GM21717 (cell line): ENCODE measurements around the gene AGAP1.

Experiments
- ATAC-seq: cut with Tn5 transposase; IDR thresholded peaks from one replicate; pipeline ENCODE4 v1.9.1; 2021; ENCODE audit warnings: mild to moderate bottlenecking, moderate library complexity; ENCODE audit not compliant: unreplicated experiment

Gene AGAP1

DNA sequence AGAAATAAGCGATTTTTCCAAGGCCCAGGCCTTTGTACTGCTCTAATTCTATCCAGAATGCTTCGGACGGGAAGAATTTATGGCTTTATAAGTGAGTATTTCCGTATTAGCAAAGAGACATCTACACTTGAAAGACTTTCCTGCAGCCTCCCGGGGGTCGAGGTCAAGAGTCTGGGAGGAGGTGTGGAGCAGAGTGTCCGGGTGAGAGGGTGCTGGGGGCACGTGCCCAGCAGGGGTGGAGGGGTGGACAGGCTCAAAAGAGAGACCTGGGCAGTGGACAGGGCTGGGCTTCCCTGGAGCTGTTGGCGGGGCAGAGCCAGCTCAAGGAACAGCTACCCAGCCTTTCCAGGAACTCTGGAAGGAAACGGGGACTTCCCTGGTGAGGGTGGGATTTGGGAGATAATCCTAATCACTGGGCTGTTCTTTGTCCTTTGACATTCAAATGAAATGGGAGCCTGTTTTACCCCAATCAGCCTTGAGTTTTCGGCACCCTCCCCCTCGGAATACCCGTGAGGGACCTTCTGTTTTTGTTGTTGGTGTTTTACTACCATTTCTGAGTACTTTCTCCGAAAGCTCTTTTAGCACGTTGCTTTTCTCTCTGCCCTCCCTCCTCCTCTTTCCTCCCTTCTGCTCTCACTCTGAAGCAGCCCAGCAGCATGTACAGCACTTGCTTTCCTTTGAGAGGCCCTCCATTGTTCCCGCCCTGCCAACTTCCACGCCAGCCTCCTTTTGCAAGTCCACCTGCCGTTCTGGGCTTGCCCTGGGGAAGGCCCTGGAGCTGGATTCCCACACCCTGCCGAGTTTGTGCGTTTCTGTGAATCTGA is 164.7 kb downstream of the AGAP1 start:
- no peak for ATAC-seq

DNA sequence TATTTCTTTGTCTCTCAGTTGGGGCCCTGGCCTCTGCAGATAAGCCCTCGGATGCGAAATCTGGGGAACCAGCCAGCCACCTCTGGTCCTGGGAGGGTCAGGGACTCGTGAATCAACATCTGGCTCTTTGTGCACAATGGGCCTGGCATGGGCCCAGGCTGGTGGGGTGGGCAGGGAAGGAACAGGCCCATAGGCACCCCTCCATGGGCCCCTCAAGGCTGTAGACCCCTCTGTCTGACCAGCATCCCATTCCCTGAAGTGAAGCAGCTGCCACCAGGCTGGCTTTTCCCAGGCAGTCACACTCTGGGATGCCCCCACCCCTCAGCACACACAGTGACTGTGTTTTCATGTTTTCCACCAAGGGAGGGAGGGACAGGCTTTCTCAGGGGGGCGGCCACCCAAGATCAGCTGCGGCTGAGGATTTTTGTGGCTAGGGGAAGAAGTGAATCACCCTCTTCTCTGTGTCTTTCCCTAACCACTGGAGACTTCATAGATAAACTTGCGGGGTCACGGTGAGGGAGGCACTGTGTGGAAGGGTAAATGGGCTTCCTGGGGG is 166.0 kb downstream of the AGAP1 start:
- no peak for ATAC-seq

DNA sequence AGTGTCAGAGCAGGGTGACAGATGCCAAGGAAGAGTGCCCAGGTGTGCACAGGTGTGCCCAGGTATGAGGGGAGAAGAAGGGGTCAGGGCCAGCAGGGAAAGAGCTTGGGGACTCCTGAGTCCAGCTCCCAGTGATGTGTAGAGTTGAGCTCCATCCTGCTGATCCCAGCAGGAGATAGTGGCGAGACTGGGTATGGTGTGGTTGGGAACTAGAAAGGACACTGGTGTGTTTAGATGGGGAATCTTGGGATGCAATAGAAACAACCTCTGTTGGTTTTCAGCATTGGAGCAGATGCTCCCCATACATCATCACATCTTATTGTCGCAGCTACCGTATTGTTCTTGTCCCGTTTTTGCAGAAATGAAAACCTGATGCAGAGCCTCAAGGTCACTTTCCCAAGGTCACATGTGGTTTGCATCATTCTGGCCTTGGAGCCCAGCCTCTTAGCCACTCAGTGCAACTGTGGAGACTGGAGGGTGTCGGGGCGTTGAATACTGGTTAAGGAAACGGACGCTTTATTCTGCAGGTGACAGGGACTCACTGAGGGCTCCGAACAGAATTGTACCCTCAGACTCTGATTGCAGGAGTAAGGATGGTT is 166.7 kb downstream of the AGAP1 start:
- ATAC-seq = no peak

DNA sequence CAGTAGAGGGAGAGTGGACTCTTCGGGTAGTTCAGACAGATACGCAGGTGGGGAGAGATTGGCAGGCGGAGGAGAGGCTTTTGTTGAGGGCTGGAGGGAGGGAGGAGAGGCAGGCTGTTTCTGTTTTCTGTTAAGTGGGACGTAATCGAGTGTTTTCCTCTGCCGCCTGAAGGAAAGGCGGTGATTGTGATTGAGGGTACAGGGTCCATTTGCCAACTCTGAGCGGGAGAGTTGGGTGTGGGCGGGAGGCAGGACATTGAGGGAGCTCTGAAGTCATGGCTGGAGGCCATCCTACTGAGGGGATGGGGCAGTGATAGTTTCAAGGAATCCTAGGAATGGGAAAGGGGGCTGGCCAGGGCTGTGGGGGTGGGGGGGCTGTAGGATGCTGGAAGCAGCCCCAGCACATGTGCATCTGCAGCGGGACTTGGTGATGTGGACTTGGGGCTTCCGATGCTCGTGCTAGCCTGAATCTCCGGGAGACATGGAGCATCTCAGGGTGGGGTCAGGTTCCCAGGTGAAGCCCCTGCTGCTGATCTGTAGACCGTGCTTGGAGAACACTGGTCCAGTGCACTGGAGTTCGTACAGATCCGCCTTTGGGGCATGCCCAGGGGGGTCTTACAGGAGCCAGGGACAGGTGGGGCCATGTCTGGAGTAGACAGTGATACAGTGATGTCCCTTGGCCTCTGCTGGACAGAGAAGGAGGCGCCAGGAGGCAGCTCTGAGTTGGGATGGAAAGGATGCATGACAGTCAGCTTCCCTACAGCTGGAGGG is 167.5 kb downstream of the AGAP1 start:
- ATAC-seq = no peak

DNA sequence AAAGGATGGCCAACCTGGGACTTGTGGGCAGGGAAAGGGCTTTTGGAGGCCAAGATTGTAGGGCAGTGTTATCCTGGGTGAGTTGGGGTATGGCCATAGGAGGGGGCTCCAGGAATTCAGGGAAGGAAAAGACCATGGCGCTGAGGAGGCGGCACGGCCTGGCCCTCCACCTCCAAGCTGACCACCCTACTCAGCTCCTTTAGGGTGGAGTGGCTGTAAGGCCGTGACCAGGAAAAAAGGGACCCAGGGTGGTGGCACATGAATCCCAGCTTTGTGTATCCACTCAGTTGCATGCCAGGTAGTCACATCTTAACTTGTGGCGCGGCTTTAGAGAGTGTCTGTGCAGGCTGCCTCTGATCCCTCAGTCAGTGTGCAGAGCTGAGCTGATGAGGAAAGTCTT is 168.1 kb downstream of the AGAP1 start:
- ATAC-seq = no peak

DNA sequence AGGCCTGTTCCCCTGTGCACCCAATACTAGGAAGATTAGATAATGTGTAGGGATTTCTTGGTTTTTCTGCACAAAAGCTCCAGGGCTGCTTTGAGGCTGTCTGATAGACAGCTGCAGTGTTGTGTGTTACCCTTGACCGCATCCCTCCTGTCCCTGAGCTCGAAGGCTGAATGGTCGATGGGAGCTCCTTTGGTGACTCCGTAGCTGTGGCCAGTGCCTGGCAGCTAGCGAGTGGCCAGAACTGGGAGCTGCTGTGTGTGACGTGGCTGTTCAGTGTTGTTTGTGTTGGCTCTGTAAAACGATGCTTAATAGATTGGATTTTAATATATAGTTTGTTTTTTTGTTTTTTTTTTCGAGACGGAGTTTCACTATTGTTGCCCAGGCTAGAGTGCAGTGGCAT is 170.0 kb downstream of the AGAP1 start:
- ATAC-seq = no peak

DNA sequence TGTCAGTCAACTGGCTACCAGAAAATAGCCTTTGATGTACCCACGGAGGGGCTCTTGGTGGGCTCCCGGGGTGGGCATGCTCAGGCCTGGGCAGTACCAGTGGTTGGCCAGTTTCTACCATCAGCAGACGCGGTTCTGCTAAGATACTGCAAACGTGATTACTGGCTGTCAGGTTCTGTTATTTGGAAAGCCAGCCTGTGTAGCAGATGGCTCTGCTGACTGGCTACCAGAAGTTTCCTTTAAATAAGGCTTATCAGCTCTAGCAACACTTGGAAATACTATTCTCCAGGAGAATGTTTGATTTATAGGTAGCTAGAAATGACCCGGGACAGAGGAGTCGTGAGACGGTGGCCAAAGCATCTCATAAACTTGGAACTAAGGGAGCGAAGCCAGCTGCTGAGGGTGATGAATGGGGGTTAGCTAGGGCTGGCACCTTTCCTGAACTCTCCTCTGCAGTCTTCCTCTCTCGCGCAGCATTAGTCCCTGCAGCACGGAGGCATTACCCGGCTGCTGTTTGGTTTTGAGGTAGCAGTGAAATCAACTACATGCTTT is 171.9 kb downstream of the AGAP1 start:
- no peak for ATAC-seq

DNA sequence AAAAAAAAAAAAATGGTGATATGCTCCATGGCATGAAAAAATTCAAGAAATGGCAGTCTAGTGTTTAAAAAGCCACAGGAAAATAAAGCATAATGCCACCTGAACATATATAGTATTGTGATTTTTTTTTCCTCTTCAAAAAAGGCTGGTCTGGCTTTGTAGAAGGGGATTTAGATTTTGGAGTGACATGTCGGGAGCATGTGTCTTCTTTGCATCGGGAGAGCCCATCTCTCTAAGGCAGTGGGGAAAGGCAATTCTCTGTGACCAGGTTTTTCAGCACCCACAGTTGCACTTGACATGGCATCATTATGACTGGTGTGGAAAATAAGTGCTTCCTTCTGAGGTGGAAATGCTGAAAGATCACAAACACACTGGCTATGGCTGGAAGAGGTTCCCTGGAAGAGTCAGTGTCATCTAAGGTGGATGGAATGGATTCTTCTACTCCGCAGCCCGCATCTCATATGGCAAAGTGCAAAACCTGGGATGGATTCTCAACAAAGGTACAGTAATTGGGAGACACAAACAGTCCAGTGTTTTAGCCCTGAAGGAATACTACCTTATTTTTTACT is 172.5 kb downstream of the AGAP1 start:
- no peak for ATAC-seq

DNA sequence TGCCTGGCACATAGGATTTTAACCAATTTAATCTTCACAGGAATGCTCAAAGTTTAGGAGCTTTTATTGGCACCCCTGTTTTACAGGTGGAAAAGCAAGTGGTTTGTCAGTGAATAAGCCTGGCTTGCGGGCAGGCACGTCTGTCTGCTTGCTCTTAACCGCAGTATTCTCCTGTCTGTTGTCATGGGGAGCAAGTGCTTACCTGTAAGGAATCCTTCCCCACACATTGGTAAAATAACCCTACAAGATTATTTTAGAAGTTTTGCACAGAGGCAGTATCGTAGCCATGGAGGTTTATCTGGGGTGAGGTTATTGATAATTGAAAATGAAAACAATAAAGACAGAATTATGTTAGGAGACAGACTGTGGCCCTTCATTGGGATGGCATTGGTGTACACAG is 174.9 kb downstream of the AGAP1 start:
- ATAC-seq = no peak

DNA sequence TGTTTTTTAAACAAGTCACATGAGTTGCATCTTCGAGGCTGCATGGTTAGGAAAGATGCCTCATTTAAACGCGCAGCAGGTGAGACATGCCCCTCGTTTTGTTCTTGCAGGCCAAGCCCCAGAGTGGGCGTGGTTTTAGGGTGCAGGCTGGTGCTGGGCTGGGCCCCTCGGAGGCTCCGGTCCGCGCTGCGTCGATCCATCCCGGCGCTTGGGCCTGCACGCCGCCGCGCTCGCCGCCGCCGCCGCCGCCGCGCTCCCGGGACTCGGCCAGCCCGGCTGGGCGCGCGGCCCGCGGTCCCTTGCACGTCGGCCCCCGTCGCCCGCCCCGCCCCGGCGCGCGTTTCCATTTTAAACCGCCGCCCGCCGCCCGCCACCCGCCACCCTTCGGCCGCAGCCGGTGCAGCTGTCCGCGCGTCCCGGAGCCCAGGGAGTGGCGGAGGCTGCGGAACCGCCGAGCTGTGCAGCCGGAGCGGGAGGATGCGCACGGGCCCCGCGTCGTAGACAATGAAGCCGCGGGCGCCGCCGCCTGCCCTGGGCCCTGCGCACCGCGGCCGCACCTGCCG is 175.5 kb downstream of the AGAP1 start:
- ATAC-seq = no peak

DNA sequence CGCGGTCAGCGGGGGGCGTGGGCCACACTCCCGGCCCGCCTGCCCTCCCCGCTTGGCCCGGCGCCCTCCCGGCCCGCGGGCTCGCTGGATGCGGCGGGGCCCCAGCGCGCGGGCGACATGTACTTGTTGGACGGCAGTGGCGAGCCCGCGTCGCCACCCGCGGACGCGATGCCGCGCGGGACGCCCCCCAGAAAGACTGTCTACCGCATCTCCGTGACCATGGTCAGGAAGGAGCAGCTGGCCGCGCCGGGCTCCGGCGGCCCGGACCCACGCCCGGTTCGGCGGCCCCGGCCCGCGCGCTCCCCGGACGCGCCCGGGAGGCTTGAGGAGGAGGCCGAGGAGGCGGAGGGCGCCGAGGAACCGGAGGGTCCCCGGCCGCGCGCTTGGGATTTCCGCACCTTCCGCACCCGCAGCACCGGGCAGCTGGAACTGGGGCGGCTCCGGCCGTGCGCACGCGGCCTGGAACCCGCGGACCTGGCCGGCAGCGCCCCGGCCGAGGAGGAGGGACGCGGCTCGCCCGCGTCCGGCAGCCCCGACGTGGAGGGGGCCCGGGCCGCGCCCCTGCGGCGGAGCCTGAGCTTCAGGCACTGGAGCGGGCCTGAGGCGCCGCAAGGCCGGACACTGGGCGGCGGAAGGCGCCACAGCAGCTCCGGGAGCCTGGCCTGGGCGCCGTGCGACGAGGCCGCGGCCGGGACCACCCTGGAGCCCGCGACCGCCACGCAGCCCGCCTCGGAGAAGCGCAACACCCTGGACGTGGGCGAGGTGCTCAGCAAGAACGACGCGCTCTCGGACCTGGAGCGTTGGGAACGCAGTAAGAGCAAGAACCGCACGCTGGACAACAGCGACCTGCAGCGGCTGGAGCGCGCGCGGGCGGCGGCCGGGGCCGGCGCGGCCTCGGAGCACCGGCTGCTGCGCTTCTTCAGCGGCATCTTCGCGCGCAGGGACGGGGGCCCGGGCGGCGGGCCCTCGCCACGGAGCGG is 176.4 kb downstream of the AGAP1 start:
- no peak for ATAC-seq

DNA sequence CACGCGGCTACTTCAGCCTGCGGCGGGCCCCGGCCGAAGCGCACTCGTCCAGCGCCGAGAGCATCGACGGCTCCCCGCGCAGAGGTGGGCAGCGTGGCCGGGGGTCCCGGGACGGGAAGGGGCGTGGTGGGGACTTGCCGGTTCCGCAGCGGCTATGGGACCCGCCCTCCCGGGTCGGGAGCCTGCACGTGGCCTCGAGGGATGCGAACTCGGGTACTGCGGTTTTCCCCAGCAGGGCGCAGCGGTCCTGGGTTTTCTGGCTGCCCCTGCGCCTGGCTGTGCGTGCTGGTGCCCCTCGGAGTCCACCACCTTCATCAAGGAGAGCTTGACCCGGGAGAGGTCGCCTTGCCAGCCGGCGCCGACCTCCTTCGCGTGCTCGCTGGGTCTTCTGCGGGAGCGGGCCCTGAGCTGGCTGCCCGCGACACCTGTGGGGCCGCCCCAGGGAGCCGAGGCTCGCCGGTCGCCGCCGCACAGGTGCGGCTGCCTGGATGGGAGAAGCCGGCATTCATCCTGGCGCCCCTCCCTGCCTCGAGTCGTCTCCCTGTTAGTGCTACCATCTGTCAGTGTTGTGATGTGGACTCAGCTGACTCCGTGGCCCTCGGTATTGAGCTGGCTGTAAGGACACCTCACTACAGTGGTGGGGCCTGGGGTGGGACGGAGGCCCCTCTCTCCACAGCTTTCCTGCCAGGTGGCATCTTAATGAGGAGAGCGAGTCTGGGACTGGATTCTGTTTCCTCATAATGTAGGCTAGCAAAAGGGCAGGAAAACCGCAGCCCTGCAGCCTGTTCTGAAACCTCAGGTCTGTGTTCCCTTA is 177.3 kb downstream of the AGAP1 start:
- no peak for ATAC-seq

DNA sequence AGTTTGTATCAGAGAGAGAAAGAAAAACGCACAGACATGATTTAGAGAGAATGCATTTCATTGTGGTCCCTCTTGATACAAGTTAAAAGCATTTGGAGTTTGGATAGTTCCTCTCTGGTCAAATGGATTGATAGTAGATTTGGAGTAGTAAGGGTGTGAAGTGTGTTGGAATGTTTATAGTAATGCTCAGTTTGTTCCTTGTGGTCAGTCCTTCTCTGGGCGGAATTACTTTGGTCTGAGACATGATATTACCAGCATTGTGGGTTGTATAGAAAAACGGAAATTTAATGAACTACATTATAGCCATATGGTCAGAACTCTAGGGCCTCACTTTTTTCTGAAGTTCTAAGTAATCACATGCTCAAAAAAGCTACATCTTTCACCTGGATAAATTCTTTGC is 178.9 kb downstream of the AGAP1 start:
- no peak for ATAC-seq

DNA sequence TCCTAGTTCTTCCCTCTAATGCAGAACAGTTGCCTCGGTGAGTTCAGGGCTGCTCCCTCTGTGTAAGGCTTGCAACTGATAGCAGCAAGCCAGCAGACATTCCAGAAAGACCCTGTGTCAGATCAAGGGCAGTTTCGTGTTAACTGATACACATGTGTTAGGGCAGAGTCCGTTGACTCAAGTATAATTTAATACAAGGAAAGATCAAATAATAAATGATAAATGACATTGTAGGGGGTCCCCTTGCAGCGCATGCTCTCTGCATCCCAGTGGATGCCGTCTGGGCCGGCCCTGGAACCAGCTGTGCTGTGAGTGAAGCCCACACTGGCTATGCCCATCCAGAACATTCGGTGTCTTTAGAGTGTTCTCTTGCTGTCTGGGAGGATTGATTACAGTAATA is 180.3 kb downstream of the AGAP1 start:
- ATAC-seq = no peak

DNA sequence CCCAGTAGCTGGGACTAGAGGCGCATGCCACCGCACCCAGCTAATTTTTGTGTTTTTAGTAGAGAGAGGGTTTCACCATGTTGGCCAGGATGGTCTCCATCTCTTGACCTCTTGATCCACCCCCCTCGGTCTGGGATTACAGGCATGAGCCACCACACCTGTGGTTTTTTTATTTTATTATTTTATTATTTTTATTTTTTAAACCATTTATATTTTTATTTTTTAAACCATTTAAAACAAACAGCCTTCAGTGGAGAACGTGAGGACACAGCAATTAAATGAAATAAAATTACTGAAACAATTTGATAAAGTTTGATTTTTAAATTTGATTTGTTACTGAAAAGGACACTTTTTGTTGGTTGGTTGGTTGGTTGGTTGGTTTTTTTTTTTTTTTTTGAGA is 181.0 kb downstream of the AGAP1 start:
- ATAC-seq = no peak

DNA sequence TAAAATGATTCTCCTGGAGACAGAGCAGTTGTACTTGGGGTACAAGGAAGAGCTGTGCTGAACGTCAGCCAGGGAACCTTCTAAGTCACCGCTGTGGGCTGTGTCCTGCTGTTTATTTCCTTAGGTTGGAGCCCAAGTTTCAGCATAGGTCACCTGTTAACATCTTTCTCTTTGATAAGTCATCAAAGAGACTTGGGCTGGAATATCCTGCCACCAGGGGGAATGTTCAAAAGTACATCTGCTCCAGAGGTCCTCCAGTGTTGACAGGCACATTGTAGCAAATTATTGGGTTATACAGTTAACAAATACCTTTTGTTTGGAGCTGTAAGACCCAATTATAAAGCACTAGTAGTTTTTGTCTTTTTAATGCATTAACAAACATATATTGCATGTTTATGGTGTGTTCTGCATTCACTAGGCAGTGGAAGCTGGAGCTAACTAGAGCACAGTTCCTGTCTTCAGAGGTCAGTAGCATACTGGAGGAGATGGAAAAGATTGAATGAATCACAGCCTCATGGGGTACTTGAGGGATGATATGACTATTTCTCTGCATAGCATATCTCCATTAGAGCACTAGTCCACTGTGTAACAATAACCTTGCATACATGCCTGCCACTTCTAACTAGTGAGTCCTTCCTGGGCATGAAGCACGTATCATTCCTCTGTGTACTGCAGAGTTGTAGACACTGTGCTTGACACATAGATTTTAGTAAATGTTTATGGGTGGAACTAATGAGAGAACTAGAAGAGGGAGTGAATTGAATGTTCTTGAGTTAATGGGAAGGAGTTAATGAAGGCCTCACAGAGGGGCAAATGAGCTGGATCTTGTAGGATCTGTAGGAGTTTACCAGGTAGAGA is 182.1 kb downstream of the AGAP1 start:
- ATAC-seq = no peak

DNA sequence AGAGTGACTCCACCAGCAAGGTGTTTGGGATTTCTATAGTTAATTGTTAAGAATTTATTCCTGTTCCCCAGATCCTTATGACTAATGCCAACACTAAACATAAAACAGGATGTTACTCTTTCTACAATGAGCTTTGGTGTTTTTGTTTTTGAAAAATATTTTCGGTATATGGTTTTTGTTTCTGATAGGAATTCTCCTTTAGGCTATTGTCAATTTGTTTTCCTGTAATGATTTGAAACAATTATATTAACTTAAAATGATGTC is 182.6 kb downstream of the AGAP1 start:
- ATAC-seq = no peak

DNA sequence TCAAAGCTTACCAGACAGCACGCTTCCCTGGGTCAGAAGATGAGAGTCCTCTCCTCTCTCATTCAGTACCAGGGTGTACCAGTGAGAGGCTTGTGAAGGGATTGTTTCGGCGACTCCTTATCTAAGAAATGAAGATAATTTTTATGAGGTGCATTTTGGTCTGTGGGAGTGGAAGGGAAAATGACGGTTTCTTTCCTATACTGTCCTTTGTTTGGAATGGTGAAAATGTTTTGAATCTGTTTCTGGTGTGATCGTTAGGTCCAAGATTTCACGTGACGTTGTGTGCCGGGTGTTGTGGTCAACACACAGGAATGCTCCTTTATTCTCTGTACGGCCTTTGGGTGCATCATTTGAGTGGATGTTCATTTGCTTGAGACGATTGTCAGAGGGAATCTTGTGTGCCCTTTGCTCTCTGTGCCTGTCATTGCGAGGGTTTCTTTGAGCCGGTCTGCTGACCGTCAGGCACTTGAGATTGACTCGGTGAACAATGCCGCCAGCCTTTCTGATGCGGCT is 183.5 kb downstream of the AGAP1 start:
- ATAC-seq = no peak
